H54 (cell line): Measurements from ENCODE around the gene SRL.

Source experiments
- DNase-seq: peaks from one replicate; pipeline ENCODE4 v3.0.0; 2011; ENCODE audit warnings: low spot score, mixed read lengths; ENCODE audit not compliant: insufficient read length
- FAIRE-seq: peaks from 3 replicates; lab custom pipeline; 2011; peaks lifted over from hg19 to GRCh38; lab: Jason Lieb, UNC
- POLR2A ChIP-seq: IDR thresholded peaks from 2 replicates; pipeline ENCODE4 v1.6.1; 2011; ENCODE audit warnings: low read depth, mild to moderate bottlenecking, low read length

Gene SRL

GRCh38 chr16:4247460-4247784 is 5.5 kb upstream of the SRL start:
- TF ChIP-seq POLR2A, result no peak
- FAIRE-seq, result no peak
- no peak for DNase-seq

GRCh38 chr16:4246777-4247459 is 5.0 kb upstream of the SRL start:
- no peak for FAIRE-seq
- no peak for TF ChIP-seq POLR2A
- no peak for DNase-seq

GRCh38 chr16:4245077-4245791 is 3.4 kb upstream of the SRL start:
- DNase-seq, result no peak
- no peak for TF ChIP-seq POLR2A

GRCh38 chr16:4244254-4245076 is 2.6 kb upstream of the SRL start:
- DNase-seq (no peak), FAIRE-seq (no peak)
- no peak for TF ChIP-seq POLR2A

More at GRCh38 chr16:4245077-4245791, 3.4 kb upstream of the SRL start:
- no peak for FAIRE-seq

- FAIRE-seq, result no peak
- TF ChIP-seq POLR2A, result no peak
- DNase-seq, result no peak
Observed at GRCh38 chr16:4241258-4241927, 487 bp downstream of the SRL start.

- DNase-seq, result no peak
- TF ChIP-seq POLR2A, result no peak
- no peak for FAIRE-seq
Observed at GRCh38 chr16:4240624-4241023, 1.3 kb downstream of the SRL start.

- no peak for TF ChIP-seq POLR2A
- FAIRE-seq (no peak), DNase-seq (no peak)
Observed at GRCh38 chr16:4239682-4240175, 2.2 kb downstream of the SRL start.

- DNase-seq, result no peak
- no peak for FAIRE-seq
- TF ChIP-seq POLR2A, result no peak
Observed at GRCh38 chr16:4239020-4239419, 2.9 kb downstream of the SRL start.

GRCh38 chr16:4233431-4233830 is 8.4 kb downstream of the SRL start:
- TF ChIP-seq POLR2A, result no peak
- FAIRE-seq, result no peak
- no peak for DNase-seq

GRCh38 chr16:4232541-4233386 is 9.1 kb downstream of the SRL start:
- DNase-seq (no peak), FAIRE-seq (no peak)
- no peak for TF ChIP-seq POLR2A

GRCh38 chr16:4231886-4232285 is 10.0 kb downstream of the SRL start:
- FAIRE-seq, result no peak
- TF ChIP-seq POLR2A, result no peak
- no peak for DNase-seq

- FAIRE-seq (no peak), DNase-seq (no peak)
- TF ChIP-seq POLR2A, result no peak
Observed at GRCh38 chr16:4231367-4231766, 10.5 kb downstream of the SRL start.

GRCh38 chr16:4227040-4227332 is 14.9 kb downstream of the SRL start:
- DNase-seq (no peak), FAIRE-seq (no peak)
- no peak for TF ChIP-seq POLR2A
